Heart left ventricle (tissue), 13 donors: ENCODE data around the gene HSPB2.

Experiments used
- CTCF ChIP-seq, 12 donors: fragments of 200-600 bp; sonication (generic) in 4 of 12; IDR thresholded peaks; one replicate each; pipeline versions ENCODE4 v1.5.0 to v1.8.0; 2018 to 2022; ENCODE audit warnings: antibody characterized with exemption in 12 of 12, mild to moderate bottlenecking in 5 of 12
- POLR2A ChIP-seq, 2 donors: fragments of 450-650 bp; IDR thresholded peaks; one replicate each; pipeline ENCODE4 v1.6.1; 2017; ENCODE audit warnings: antibody characterized with exemption in 2 of 2, mild to moderate bottlenecking in 2 of 2, moderate library complexity in 2 of 2
- donor health status: ischemic (EF 13 %, LVEDD 7.1; RV severe dilation, severe dysfunction).
- donor health status: DM: no; HTN: yes; CAD: no.
- donor health status: DM: no; HTN: no; CAD: no.
- donor health status: ischemic (EF 25% LVEDD 6.9; RV normal size, moderate dysfunction).
- donor health status: ischemic (EF 25% LVEDD 5.7; RV mildly dilated, moderate dysfunction).
- donor health status: ischemic (EF 35%, LVEDD 5.7; RV mildly dilated, moderate dysfunction).
- donor health status: nonischemic (EF 11% LVEDD 7.7; RV severe dilation, severe dysfunction).
- donor health status: DM: yes; HTN: yes; CAD: no.
- donor health status: PGD.
- donor health status: ischemic (EF 29% LVEDD 5.4; RV normal size, mild dysfunction).
- donor health status: nonischemic (EF 23%, LVEDD 6.1; RV moderate dilation, normal function).

DNA sequence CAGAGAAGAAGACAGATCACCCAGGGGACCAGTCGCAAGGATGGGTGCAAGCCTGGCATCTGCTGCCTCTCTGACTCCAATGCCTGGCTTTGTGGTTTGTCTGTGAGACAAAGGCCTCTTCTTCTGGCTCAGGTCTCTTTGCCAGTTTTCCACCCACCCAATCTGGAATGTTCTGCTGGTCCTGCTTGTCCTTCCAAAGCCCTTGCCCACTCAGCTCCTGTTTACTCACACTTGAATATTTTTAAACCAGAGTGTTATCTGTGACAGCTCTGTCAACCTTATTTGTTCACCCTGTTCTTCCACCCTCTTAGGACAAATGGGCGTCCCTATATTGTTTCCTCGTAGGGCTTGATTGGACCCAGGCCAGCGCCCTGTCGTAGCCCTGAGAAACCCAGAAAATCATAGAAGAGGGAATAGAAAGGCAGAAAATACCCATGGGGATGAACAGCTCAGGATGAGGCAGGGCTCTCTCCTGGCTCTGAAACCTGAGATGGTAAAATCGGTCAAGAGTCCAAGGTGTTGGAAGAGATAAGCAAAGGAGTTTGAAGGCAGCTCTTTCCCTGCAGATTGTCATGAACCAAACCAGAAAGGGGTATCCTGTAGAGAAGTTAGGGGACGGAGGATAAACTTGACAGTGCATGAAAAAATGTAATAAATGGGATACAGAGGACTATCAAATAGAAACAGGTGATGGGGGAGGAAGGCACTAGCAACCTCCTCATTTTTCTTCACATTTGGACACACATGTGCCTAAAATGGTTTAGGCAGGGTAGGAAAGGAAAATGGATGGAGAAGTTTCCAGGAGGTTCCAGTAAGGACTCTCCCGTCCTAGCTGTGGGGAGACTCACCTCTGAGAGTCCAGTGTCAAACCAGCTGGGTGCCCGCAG, 1.6 kb upstream of the HSPB2 start:
- no peak for TF ChIP-seq CTCF (IDR thresholded peaks at IDR 0.05)
- peak in 1 of 2 donors; percentile 35 for TF ChIP-seq POLR2A (IDR thresholded peaks at IDR 0.05)
